GM12891 (cell line): ENCODE measurements around the gene ADRB1.

ENCODE experiments used
- PAX5 ChIP-seq: IDR thresholded peaks from 2 replicates; pipeline ENCODE4 v1.6.1; 2011; ENCODE audit warnings: low read length, moderate library complexity, mild to moderate bottlenecking; ENCODE audit not compliant: insufficient read depth, severe bottlenecking
- POLR2A ChIP-seq: IDR thresholded peaks from 2 replicates; pipeline ENCODE4 v1.6.1; 2011; ENCODE audit warnings: low read depth, low read length, control low read depth
- POLR2AphosphoS5 ChIP-seq: IDR thresholded peaks from 2 replicates; pipeline ENCODE4 v1.6.1; 2011; ENCODE audit warnings: low read depth, low read length, control low read depth
- POU2F2 ChIP-seq: IDR thresholded peaks from 2 replicates; pipeline ENCODE4 v1.6.1; 2011; ENCODE audit warnings: low read depth, mild to moderate bottlenecking, control low read depth, low read length, moderate library complexity
- SPI1 ChIP-seq: IDR thresholded peaks from 2 replicates; pipeline ENCODE4 v1.6.1; 2011; ENCODE audit warnings: low read depth, low read length, control low read depth
- TAF1 ChIP-seq: IDR thresholded peaks from 2 replicates; pipeline ENCODE4 v1.6.1; 2011; ENCODE audit warnings: low read depth, low read length, control low read depth

DNA sequence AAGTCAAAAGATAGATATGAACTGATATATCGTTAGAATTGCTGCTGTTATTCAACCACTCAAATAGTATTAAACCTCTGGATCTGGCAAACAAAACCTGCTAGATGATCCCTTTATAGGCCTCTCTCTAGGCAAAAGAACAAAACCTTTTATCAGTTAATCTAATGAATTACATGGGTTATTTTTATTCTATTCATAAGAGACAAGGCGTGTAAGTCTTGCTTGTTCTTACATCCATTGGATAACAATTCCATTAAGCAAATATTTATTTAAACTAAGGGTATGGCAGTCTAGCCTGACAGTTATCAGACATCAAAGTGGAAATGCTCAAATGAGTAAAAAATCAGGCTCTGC is 16.6 kb upstream of the ADRB1 start:
- TF ChIP-seq POLR2AphosphoS5 = no peak
- no peak for TF ChIP-seq POLR2A
- TF ChIP-seq SPI1 = no peak
- no peak for TF ChIP-seq TAF1
- TF ChIP-seq POU2F2 = no peak
- no peak for TF ChIP-seq PAX5
